CMK (cell line): ENCODE results near the gene AKAP13.

Experiments
- DNase-seq: peaks from one replicate; pipeline ENCODE4 v3.0.0-alpha.2; 2010; ENCODE audit warnings: low read depth

AKAP13 gene

GRCh38 chr15:85756411-85757072, 376.1 kb downstream of the AKAP13 start:
- DNase-seq, result no peak

- no peak for DNase-seq
These were observed 376.9 kb downstream of the AKAP13 start for GRCh38 chr15:85757073-85757938.

- no peak for DNase-seq
These were observed 377.7 kb downstream of the AKAP13 start for GRCh38 chr15:85757939-85758654.

- no peak for DNase-seq
These were observed 378.2 kb downstream of the AKAP13 start for GRCh38 chr15:85758655-85758978.

- no peak for DNase-seq
These were observed 379.0 kb downstream of the AKAP13 start for GRCh38 chr15:85759376-85759775.

- DNase-seq, result no peak
These were observed 379.6 kb downstream of the AKAP13 start for GRCh38 chr15:85760049-85760448.

GRCh38 chr15:85760531-85761371, 380.3 kb downstream of the AKAP13 start:
- DNase-seq, result no peak

- no peak for DNase-seq
These were observed 381.2 kb downstream of the AKAP13 start for GRCh38 chr15:85761635-85762034.

- DNase-seq, result no peak
These were observed 381.8 kb downstream of the AKAP13 start for GRCh38 chr15:85762039-85762755.

- no peak for DNase-seq
These were observed 382.3 kb downstream of the AKAP13 start for GRCh38 chr15:85762756-85763127.

- no peak for DNase-seq
These were observed 382.8 kb downstream of the AKAP13 start for GRCh38 chr15:85763157-85763556.

- DNase-seq, result no peak
These were observed 383.6 kb downstream of the AKAP13 start for GRCh38 chr15:85763673-85764633.

GRCh38 chr15:85764649-85765277, 384.4 kb downstream of the AKAP13 start:
- no peak for DNase-seq

- no peak for DNase-seq
These were observed 385.8 kb downstream of the AKAP13 start for GRCh38 chr15:85766001-85766831.

- no peak for DNase-seq
These were observed 387.6 kb downstream of the AKAP13 start for GRCh38 chr15:85767785-85768529.

- DNase-seq, result no peak
These were observed 388.3 kb downstream of the AKAP13 start for GRCh38 chr15:85768595-85769168.

- no peak for DNase-seq
These were observed 388.9 kb downstream of the AKAP13 start for GRCh38 chr15:85769182-85769900.
